ENCODE measurements around the gene DHCR7.

DHCR7 gene

GRCh38 chr11:71477641-71478527 lies 29.7 kb upstream of the DHCR7 start:
- DNase-seq = no peak

- DNase-seq = no peak
Observed at GRCh38 chr11:71476926-71477640, 28.9 kb upstream of the DHCR7 start.

DNA sequence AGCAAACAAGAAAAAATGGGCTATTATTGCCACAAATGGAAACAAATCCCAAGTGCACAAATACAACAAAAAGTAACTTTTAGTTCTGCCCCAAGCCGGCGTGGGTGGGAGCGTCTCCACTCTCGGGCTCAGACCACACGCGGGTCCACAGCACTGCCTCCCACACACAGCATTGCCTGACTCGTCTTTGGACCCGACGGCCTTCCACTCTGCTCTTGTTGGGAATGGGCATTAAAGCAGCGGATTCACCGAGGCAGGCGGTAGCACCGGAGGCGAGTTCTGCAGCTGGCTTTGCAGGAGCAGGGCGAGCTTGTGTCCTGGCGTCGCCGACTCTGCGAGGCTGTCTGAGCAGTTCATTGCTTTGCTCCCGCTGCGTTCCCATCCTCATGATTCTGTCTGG lies 27.8 kb upstream of the DHCR7 start:
- no peak for DNase-seq

GRCh38 chr11:71474771-71475483 lies 26.7 kb upstream of the DHCR7 start:
- DNase-seq = no peak

- DNase-seq = no peak
Observed at GRCh38 chr11:71474141-71474770, 26.1 kb upstream of the DHCR7 start.

DNA sequence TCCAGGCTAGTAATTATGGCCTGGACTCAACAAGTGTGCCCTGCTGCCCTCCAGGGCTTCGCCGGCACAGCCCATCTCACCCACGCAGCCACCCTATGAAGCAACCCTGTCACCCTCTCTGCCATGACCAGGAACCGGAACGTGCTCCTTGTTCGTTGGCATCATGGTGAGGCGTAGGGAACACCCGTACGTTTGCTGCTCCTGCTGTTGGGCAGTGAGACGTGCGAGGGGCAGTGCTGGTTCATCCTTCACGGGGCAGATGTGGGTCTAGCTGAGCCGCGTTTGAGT lies 25.5 kb upstream of the DHCR7 start:
- no peak for DNase-seq

DNA sequence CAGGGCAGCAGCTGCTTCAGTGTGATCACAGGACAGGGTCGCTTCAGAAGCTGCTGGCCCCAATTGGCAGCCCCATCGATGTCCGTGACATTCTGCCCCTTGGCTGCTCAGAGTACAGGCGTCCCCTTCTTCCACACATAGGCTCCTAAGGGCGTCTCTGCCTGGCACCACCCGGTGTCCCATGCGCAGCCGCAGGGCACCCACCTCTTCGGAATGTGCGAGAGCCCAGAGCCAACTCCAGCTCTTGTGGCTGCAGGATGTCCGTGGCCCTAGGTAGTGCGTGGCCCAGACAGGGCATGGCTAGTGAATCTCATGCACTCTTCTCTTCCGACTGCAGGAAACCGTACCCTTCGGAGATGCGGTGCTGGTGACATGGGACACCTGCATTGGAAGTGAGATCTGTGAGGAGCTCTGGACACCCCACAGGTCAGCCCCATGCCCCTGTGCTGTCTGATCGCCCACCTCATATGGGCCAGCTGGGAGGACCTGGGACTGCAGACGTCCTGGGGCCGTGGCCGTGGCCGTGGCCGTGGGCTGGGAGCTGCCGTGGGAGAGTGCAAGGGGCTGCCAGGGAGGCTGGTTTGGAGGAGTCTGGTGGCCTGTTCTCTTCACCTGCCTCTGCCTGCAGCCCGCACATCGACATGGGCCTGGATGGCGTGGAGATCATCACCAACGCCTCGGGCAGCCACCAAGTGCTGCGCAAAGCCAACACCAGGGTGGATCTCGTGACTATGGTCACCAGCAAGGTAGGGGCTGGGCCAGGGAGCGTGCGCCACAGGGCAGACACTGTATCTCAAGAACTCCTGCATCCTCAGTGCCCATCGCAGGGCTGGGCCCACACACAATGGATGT lies 25.0 kb upstream of the DHCR7 start:
- no peak for DNase-seq

- DNase-seq = no peak
Observed at GRCh38 chr11:71472357-71472885, 24.2 kb upstream of the DHCR7 start.

DNA sequence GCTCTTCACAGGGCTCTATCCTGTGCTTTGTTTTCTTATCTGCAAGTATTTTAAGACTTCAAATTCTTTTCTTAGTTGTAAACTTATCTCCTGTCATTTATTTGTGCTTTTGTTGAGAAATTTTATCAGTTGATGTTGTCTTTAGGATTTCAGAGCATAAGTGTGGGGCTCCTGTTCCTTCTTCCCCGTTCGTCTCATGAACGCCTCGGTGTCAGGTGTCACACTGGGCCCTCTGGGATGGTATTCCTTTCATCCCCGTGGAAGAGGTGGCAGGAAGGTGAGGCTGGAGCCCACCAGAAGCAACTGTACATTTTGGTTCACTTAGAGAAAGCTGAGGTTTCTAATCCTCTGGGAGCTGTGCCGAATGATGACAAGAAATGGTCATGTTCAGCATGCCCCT lies 22.8 kb upstream of the DHCR7 start:
- DNase-seq = no peak

DNA sequence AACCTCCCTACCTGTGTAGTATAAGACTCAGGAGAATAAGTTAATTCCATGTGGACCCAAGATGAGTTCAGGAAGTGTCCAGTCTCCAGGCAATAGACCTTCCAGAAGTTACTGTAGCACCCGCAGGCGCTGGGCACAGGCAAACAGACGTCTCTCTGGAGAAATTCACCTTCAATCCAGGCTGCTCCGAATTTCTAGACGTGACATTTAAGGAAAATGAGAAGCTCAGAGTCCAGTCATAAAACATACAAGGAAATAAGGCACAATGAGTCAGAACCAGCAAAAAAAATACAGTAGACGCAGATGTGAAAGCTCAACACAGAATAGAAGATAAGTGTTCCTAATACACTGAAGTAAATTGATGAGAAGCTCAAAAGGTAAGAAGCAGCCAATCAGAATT lies 19.0 kb upstream of the DHCR7 start:
- no peak for DNase-seq

GRCh38 chr11:71466358-71466757 lies 18.2 kb upstream of the DHCR7 start:
- no peak for DNase-seq

- no peak for DNase-seq
Observed at GRCh38 chr11:71465054-71465453, 16.9 kb upstream of the DHCR7 start.

DNA sequence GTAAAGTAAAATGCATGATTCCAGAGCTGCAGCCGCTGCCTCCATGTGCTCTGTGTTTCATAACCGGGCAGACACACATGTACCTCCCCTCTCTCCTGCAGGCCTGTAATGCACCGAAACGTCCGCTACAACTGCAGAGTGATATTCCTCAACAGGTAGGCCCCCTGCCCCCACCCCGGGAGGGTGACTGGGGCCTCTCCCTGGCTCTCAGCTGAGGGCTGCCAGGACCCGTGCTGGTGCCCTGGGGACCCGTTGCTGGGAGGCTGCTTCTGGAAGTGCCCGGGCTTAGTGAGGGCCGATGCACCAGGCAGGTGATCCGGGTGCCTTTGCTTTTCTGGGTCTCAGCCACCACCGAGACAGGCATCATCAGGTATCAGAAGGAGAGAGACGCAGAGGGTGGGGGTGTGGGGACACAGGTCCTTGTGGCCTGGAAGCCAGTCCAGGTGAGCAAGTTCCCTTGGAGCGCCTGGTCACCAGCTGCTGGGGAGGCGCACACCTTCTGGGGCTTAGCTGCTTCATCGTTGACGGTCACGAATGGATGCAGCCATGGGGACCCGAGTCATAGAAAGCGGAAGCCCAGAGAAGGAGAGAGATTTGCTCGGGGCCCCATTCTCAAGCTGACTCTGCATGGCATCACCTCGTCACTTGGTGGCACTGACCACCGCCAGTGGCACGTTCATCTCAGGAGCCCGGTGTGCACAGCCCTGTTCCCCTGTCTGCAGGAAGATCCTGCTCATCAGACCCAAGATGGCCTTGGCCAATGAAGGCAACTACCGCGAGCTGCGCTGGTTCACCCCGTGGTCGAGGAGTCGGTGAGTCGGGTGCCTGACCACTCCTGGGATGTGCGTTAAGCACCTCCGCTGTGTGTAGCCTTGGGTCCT lies 15.4 kb upstream of the DHCR7 start:
- DNase-seq = no peak

- DNase-seq = no peak
Observed at GRCh38 chr11:71462726-71463125, 14.5 kb upstream of the DHCR7 start.

- no peak for DNase-seq
Observed at GRCh38 chr11:71461696-71462095, 13.5 kb upstream of the DHCR7 start.

GRCh38 chr11:71459767-71460320 lies 11.7 kb upstream of the DHCR7 start:
- no peak for DNase-seq

- no peak for DNase-seq
Observed at GRCh38 chr11:71459076-71459766, 11.0 kb upstream of the DHCR7 start.

DNA sequence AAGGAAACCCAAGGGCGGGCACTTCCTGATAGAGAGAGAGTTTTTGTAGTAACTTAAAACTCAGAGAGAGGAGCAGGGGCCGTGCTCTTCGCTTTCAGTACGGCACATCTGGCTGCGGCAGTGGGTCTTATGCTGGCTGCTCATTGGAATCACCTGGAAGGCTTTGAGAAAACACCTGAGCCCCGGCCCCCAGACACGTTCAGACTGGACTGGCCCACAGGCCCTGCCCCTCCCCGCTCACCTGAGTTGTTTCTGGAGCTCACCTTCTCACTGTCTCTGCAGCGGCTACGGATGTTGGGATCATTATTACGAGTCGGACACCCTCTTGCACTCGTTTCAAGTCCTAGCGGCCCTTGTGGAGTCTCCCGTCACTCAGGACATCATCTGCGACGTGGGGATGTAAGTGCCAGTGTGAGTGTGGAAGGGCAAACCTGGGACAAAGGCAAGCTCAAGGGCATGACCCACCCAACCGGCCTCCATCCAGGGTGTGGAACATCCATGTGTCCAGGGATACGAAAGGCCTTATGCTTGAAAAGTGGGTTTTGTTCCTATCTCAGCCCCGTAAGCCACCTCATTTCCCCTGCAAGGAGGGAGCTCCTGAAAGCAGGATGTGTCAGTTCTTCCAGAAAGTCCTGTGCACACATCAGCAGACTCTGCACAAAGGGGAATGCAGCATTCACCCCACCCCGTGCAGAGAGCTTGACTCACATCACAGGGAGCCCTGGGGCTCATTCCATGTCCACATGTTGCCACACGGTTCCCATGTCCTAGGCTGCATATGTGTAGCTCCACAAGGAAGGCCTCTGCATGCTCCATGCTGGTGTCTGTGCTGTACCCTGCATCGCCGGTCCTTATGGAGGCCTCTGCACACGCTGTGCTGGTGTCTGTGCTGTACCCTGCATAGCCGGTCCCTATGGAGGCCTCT lies 10.2 kb upstream of the DHCR7 start:
- DNase-seq = no peak

GRCh38 chr11:71456831-71457230 lies 8.6 kb upstream of the DHCR7 start:
- DNase-seq = no peak
